HG03159 (cell line): ENCODE data around the gene FAM83G.

Experiments used
- ATAC-seq: cut with Tn5 transposase; IDR thresholded peaks from one replicate; pipeline ENCODE4 v1.9.1; 2021; ENCODE audit warnings: mild to moderate bottlenecking, moderate library complexity; ENCODE audit not compliant: unreplicated experiment

FAM83G gene

DNA sequence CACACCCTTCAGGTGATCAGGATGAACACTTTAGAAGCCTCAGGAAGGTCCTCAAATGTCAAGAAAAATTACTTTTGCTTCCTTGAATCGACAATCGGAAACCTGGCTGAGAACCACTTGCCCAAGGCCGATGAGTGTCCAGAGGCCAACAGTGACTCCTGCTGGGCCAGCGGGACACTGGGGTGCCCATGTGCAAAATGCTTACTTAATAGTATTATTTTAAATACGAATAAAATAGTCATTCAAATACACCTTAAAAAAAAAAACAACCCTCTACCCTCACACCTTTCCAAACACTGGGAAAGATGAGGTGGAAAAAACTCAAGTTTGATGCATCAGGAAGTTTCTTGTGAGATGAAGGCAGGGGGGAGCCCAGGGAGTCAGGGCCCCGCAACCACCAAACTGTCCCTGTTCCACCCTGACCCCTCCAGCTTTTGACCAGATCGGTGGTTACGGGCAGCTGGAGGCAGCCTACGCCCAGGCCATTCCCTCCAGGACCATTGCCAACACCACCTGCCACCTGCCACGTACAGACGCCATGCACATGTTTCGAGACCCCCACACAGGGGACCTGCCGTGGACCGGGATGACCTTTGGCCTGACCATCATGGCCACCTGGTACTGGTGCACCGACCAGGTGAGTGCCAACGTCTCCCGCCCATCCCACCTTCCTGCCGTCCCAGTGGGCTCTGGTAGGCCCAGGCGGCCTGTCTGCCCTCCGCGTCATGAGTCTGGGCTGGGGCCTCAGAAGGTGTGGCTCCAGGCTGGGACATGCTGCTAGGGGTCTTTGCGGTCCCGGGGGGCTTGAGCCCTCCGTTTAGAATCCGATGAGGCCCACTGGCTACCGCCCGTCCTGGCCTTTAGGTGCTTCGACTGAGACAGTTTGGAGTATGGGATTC lies 33.7 kb downstream of the FAM83G start:
- ATAC-seq = no peak

DNA sequence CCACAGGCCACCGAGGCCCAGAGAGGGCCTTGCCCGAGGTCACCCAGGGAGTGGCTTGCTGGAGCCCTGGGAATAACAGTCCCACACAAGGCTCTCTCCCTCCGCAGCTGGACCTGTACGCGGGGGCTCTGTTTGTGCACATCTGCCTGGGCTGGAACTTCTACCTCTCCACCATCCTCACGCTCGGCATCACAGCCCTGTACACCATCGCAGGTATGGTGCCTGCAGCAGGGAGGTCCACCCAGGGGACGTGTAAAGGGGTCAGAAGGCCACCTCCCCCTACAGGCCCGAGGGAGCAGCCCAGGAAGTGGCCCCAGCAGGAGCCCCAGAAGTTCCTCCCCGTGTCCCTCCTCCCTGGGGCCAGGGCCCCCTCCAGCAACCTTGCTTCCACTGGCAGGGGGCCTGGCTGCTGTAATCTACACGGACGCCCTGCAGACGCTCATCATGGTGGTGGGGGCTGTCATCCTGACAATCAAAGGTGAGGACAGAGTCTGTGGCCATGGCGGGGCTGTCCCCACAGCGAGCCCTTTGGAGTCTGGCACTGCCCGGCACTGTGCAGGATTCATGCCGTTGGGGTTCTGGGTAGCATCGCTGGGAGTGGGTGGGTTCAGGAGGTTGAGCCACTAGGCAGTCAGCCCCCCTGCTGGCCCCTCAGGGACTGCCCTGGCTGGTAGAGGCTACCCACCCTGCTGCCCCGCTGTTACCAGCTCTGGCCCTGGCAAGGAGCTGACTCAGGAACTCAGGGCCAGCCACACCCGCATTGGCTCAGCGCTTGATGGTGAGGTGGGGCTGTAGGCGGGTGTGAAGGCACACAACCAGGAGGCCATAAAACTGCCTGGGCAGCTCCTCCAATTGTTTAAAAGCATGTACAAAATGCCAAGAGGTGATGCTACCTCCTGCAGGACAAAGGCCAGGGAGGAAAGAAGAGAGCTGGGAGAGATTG lies 35.3 kb downstream of the FAM83G start:
- ATAC-seq = no peak

DNA sequence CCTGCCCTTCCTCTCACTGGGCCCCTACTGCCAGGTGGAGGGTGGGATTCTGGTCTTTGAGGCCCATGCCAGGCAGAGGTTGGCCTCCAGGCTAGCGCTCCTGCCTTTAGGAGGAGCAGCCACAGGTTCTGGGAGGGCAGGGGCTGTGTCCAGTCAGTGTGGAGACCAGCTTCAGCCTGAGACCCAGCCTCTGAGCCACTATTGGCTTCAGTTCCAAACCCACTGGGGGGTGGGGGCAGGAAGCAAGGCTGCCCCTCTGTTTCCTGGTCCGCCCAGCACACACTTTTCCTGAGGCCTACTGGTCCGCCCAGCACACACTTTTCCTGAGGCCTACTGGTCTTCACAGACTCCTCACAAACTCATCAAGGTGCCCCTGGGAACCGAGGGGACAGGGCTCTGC lies 36.2 kb downstream of the FAM83G start:
- no peak for ATAC-seq

GRCh38 chr17:18967916-18968315 lies 36.6 kb downstream of the FAM83G start:
- no peak for ATAC-seq

GRCh38 chr17:18966831-18967624 lies 37.5 kb downstream of the FAM83G start:
- ATAC-seq = no peak

DNA sequence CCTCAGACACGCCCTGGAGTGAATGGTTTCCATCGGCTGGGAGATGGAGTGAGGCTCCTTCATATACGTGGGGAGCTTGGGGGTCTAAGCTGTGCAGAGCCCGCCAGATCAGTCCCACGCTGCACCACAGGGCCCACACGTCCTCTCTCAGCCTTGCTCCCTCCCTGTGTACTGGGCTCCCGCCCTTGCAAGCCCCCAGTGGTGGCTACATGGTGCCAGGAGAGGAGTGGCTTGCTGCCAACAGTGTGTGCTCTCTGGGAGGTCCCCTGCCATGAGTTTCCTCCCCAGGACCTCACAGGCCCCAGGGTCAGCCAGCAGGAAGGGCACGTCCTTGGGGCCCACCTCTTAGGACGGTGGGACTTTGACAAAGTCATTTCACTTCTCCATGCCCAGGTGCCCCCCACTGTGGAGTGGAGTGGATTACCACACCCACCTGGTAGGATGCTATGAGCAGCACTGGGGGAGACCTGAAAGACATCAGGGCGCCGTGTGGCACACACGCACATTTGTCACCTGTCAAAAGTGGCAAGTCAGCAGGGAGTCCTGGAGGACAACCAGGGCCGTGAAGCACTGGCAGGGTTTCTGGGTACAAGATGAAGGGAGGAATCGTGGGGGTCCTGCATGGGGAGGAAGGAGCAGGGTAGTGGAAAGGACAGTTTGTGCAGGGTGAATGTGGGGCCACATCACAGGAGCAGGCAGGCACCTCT lies 38.9 kb downstream of the FAM83G start:
- no peak for ATAC-seq

DNA sequence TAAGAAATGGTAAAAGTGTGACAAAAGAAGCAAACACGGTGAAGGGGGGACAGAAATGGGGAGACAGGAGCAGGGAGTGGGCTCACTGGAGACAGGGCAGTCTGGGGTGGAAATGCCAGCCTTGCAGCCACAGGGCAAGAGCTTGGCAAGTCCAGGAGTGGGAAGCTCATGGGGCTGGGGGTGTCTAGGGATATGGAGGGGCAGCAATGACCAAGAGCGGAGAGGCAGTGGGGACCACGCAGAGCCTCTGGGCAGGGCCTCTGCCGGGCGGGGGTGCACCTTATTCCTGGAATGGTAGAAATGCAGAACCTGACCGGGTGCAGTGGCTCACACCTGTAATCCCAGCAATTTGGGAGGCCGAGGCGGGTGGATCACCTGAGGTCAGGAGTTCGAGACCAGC lies 40.0 kb downstream of the FAM83G start:
- no peak for ATAC-seq

- ATAC-seq = no peak
Measured at GRCh38 chr17:18964018-18964351, 40.6 kb downstream of the FAM83G start.

DNA sequence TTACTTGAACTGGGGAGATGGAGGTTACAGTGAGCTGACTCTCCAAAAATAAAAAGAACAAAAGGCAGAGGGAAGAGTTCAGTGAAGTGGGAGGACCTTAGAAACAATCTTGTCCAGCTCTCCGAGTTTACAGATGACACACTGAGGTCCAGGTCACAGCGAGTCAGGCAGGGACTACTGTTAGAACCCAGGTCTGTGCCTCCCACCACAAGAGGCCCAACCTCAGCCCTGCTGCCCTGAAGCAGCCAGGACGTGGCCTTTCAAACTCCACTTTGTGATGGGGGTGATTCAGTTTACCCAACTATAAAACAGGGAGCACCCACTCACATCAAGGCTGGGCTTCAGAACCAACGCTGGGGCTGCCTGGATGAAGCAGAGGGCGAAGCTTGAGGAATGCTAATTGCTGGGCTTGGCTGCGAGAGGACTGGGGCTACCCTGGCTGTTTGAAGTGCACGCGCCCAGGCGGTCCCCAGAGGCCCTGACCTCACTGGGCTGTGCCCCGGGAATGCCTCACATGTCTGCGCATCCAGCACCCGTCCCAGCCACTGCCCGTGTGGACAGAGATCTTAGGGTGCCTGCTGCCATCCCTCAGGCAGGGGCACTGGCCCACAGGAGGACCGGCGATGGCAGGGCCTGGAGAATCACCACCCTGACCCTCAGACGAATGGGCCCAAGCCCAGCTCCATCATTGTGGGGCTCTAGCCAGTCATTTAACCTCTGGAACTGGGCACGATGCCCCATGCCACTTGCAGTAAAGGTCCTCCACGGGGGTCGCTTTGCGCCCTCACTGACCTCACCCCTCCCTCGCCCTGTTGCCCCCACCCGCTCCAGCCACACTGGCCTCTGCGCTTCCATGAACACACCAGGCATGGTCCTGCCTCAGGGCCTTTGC lies 41.2 kb downstream of the FAM83G start:
- ATAC-seq = no peak

GRCh38 chr17:18962494-18962815 lies 42.1 kb downstream of the FAM83G start:
- ATAC-seq = no peak

- ATAC-seq = no peak
Measured at GRCh38 chr17:18961634-18962493, 42.7 kb downstream of the FAM83G start.

- ATAC-seq = peak; percentile 61
Measured at GRCh38 chr17:18960803-18961511, 43.6 kb downstream of the FAM83G start.

- ATAC-seq = no peak
Measured at GRCh38 chr17:18960241-18960665, 44.3 kb downstream of the FAM83G start.

DNA sequence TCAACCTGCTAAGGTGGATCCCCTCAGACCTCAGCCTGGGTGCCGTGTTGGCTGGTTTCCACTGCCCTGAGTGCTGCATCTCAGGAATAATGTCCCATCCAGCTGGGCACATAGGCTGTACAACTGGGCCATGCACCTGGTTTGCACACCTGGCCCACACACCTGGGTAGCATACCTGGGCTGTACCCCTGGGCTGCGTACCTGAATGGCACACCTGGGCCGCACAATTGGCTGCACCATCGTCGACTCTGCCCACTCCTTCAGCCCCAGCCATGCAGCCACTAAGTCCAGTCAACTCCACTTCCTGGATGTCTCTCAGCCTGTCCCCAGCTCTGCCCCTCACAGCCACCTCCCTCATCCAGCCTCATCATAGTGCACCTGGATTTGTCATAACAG lies 44.7 kb downstream of the FAM83G start:
- ATAC-seq = no peak

GRCh38 chr17:18959071-18959844 lies 45.3 kb downstream of the FAM83G start:
- ATAC-seq = no peak

GRCh38 chr17:18958611-18959010 lies 46.0 kb downstream of the FAM83G start:
- no peak for ATAC-seq

DNA sequence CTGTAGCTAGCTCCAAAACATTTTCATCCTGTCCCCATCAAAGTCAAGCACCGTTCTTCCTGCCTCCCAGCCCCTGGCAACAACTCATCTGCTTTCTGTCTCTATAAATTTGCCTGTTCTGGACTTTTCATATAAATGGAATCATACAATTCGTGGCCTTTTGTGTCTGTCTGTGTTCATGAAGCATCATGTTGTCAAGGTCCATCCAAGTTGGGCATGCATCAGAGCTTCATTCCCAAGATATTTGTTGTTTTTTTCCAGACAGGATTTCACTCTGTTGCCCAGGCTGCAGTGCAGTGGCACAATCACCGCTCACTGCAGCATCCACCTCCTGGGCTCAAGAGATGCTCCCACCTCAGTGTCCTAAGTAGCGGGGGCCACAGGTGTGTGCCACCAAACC lies 46.7 kb downstream of the FAM83G start:
- ATAC-seq = no peak
